Fibroblast of skin of right quadriceps (primary cell): Measurements from ENCODE around the gene MGST1.
"Not testable (repeated sequence)": the region's sequence is repeated elsewhere in the genome, so short reads cannot be mapped to it uniquely, and the experiment has no call there.

ENCODE experiments used
- DNase-seq: peaks from one replicate; pipeline ENCODE4 v3.0.0-alpha.2; 2013

The MGST1 gene

DNA sequence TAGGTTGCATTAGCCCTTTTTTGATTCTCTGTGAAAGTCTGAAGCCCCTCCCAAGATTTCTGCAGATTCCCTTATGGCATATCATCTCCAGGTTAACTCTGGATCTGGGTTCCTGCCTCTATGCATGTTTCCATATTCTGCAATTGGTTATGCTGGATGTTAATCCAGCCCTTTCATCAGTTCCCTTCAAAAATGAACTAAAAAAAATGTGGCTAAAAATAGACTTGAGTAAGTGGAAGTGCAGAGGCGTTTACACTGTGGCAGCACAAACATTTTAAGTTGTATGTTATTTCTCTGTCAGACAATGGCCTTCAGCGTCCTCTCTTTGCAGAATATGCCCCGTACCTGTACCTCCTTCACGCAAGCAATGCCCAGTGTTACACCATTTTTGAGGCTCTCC lies 11.4 kb downstream of the MGST1 start:
- DNase-seq, result peak; percentile 10

GRCh38 chr12:16359512-16360491 lies 12.4 kb downstream of the MGST1 start:
- peak; percentile 35 for DNase-seq

GRCh38 chr12:16361142-16361783 lies 13.8 kb downstream of the MGST1 start:
- DNase-seq, result no peak

DNA sequence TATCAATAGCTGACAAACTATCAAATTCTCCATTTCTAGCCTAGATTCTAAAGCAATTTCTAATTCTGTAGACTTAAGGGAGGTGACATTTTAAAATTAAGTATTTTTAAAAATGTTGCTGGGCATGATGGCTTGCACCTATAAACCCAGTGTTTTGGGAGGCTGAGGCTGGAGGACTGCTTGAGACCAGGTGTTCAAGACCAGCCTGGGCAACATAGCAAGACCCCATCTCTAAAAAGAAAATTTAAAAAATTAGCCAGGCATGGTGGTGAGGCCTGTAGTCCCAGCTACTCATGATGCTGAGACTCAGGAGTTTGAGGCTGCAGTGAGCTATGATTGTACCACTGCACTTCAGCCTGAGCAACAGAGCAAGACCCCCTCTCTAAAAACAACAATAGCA lies 15.1 kb downstream of the MGST1 start:
- no peak for DNase-seq

DNA sequence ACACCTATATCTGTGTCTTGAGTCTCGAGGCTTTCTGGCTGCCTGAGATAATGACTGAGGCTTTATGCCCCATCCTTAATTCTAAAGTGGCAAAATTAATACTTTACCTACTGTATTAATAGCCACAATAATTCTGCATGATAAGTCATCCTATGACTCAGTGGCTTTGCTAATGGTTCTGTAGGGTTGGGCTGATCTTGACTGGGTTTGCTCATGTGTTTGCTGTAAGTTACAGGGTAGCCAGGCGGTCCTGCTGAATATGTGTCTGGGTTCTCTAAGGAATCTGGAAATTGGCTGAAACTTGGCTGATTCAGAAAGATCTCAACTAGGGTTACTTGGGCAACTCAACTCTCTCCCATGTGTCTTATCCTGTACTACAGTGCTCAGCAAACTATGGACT lies 21.7 kb downstream of the MGST1 start:
- DNase-seq, result no peak

DNA sequence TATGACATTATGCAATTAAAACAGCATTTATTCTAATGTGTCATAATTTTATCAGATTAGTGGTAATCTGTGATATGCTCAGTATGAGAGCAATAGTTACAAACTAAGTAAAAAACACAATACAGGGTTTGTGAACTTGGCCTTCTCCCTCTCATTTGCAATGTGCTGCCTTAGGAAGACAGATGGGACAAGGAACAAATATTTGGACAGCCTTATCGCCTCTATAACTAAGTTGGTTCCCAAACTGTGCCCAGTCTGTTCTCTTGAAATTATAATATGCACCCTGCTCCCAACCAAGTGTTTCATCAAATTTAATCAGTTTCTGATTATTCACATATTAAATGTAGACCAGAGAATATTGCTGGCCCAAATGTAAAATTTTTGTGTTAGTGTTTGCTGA lies 22.7 kb downstream of the MGST1 start:
- DNase-seq, result no peak

DNA sequence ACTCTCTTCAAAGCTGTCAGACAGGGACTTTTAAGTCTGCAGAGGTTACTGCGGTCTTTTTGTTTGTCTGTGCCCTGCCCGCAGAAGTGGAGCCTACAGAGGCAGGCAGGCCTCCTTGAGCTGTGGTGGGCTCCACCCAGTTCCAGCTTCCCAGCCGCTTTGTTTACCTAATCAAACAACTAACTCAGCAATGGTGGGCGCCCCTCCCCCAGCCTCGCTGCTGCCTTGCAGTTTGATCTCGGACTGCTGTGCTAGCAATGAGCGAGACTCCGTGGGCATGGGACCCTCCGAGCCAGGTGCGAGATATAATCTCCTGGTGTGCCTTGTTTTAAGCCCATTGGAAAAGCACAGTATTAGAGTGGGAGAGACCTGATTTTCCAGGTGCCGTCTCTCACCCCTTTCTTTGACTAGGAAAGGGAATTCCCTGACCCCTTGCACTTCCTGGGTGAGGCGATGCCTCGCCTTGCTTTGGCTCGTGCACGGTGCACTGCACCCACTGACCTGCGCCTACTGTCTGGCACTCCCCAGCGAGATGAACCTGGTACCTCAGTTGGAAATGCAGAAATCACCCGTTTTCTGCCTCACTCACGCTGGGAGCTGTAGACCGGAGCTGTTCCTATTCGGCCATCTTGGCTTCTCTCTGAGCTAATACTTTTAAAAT lies 35.3 kb downstream of the MGST1 start:
- not testable (repeated sequence) for DNase-seq

GRCh38 chr12:16384732-16385131 lies 37.3 kb downstream of the MGST1 start:
- no peak for DNase-seq

DNA sequence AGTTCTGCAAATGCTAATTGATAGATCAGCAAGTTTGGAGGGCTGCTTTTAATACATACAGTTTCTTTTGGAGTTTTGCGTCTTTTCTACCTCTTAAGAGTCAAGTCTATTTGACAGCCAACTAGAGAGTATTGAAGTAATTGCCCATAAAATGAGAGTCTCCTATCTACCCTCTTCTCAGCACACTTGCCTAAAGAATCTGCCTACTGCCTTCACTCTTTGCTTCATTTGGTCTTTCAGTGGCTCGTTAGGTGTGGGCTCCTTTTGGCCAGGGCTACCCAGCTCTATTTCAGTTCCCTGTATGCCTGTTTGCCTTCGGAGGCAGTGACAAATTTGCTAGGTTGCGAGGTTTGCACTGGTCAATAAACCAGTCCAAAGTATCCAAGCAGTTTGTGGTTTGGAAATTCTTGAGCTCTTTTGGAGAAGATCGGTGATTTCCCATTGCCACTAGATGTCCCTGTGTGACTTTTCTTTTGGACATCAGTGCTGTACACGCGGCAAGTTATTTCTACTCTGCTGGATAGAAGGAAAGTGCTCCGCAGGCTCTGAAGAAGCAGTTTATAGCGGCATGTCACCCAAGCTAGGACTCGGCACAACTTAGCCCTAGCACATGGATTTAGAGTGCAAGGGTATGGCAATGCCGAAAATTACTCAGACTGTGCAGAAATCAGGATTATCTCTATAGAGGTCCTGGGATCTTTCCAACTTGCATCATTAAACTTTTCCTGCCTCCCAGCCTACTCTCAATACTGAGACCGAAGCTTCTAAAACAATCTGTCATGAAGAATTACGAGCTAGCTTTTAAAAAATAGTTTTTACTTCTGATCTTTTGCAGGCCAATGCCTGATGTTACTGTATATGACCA lies 38.6 kb downstream of the MGST1 start:
- DNase-seq, result peak; percentile 57

DNA sequence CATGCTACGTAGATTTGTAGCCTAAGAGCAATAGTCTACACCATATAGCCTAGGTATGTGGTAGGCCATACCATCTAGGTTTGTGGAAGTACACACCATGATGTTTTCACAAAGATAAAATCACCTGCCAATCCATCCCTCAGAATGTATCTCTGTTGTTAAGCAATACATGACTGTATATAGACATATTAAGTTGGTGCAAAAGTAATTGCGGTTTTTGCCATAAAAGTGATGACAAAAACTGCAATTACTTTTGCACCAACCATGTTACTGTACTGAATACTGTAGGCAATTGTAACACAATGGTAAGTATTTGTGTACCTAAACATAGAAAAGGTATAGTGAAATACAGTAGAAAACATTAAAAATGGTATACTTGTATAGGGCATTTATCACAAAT lies 40.5 kb downstream of the MGST1 start:
- DNase-seq, result no peak

GRCh38 chr12:16389594-16389993 lies 42.1 kb downstream of the MGST1 start:
- DNase-seq, result peak; percentile 57

DNA sequence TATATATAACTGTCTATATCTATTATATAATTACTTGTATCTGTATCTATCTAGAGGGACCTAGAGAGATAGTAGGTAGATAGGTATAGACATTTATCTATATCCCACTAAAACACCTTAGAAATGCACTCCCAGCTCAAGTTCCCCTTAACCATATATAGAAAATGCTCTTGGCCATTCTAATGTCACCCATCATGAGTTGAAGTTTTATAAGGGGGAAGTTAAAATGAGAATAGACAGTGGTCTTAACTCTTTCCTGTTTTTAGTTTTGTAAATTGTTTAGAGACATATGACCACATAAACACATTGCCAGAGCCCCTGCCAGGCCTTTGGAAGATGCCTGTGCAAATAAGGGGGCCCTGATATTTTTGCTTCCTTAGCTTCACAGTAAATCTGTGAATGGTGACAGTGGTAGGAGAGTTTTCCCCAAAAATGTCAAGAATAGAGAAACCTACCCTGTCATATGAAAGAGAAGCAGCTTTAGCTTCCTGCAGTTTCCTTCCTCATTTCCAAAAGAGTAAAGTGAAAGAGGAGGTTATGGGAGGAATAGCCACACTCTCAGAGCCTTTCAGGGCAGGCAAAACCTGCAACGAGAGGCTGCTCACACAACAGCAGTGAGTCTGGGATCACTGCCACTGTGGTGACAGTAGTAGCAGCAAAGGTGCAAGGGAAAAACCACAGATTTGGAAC lies 45.5 kb downstream of the MGST1 start:
- no peak for DNase-seq

DNA sequence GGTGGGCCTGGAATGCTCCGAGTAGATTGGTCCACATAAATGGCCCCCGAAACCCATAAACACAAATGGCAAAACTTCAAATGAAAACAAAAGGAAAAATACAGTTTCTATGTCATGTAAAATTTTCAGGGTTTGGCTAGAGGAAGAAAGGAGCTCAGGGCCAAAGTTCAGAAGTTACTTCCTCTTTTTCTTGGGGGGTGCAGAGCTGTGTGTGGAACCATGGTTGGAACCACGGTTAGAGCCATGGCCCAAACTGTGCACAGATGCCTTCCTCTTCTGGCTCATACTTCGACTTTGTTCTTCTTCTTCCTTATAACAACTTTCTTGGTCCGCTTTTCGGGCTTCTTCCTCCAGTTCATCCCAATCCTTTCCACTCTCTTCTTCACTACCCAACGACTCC lies 51.7 kb downstream of the MGST1 start:
- no peak for DNase-seq

- not testable (repeated sequence) for DNase-seq
Observed at GRCh38 chr12:16401835-16402234, 54.4 kb downstream of the MGST1 start.

DNA sequence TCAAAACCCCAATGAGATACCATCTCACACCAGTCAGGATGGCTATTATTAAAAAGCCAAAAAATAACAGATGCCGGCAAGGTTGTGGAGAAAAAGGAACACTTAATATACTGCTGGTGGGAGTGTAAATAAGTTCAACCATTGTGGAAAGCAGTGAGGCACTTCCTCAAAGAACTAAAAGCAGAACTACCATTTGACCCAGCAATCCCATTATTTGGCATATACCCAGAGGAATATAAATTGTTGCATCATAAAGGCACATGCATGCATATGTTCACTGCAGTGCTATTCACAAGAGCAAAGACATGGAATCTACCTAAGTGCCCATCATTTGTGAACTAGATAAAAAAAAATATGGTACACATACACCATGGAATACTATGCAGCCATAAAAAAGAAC lies 59.9 kb downstream of the MGST1 start:
- no peak for DNase-seq
